Brain microvascular endothelial cell (primary cell): ENCODE measurements around the gene OR3A2.
"Not testable (repeated sequence)": the region's sequence is repeated elsewhere in the genome, so short reads cannot be mapped to it uniquely, and the experiment has no call there.

ENCODE experiments used
- DNase-seq: peaks from one replicate; pipeline ENCODE4 v3.0.0-alpha.2; 2020
- H3K27ac ChIP-seq: fragments of 250-450 bp; sonication (Bioruptor Pico); 2 replicates; pipeline ENCODE4 v1.5.1; 2020; ENCODE audit warnings: mild to moderate bottlenecking, moderate library complexity
- H3K27me3 ChIP-seq: fragments of 250-450 bp; sonication (Bioruptor Pico); replicated peaks from 2 replicates; pipeline ENCODE4 v1.5.1; 2020; ENCODE audit warnings: mild to moderate bottlenecking
- H3K36me3 ChIP-seq: fragments of 250-450 bp; sonication (Bioruptor Pico); replicated peaks from 2 replicates; pipeline ENCODE4 v1.5.1; 2020; ENCODE audit warnings: mild to moderate bottlenecking
- H3K4me3 ChIP-seq: 2 replicates; pipeline ENCODE4 v1.5.1; 2011; ENCODE audit warnings: low read depth, mild to moderate bottlenecking, control low read depth, low read length, moderate library complexity
- in situ Hi-C: cut with HindIII; loops from 2 replicates; pipeline ENCODE4 v1.10.0; 2017; ENCODE audit warnings: low sequenced_read_pairs, low pct_ligation_motif_present
- TF ChIP-seq, protein P1 (sequence below): IDR thresholded peaks from 2 replicates; pipeline ENCODE4 v1.5.1; 2011; ENCODE audit warnings: low read depth, mild to moderate bottlenecking, moderate library complexity, low read length, control low read depth, inconsistent platforms; ENCODE audit errors: missing control alignments

Gene OR3A2

DNA sequence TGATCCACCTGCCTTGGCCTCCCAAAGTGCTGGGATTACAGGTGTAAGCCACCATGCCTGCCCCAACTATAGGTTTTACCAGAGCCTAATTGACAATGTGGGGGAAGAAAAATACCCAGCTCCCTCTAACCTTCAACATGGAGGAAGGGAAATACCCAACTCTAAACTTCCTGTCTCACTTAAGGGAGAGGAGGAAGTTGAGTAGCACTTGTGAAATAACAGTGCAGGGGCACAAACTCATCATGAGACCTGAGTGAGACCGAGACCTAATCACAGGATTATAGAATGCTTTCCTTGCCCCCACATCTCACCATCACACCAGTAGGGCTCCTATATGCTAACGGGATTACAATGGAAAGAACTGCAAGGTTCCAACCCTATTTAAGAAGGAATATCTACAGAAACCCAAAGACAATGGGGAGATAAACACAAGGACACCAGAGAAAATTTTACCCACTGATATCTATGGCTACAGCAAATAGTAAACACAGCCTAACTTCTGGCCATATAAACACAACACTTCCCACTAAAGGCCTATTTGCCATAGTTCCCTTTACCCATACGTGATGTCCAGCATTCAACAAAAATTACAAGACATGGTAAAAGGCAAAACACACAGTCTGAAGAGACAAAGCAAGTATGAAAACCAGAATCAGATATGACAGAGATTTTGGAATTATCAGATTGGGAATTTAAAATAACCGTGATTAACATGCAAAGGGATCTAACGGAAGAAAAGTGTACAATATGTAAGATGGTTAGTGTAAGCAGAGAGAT, 114.8 kb downstream of the OR3A2 start:
- TF ChIP-seq, protein P1, sequence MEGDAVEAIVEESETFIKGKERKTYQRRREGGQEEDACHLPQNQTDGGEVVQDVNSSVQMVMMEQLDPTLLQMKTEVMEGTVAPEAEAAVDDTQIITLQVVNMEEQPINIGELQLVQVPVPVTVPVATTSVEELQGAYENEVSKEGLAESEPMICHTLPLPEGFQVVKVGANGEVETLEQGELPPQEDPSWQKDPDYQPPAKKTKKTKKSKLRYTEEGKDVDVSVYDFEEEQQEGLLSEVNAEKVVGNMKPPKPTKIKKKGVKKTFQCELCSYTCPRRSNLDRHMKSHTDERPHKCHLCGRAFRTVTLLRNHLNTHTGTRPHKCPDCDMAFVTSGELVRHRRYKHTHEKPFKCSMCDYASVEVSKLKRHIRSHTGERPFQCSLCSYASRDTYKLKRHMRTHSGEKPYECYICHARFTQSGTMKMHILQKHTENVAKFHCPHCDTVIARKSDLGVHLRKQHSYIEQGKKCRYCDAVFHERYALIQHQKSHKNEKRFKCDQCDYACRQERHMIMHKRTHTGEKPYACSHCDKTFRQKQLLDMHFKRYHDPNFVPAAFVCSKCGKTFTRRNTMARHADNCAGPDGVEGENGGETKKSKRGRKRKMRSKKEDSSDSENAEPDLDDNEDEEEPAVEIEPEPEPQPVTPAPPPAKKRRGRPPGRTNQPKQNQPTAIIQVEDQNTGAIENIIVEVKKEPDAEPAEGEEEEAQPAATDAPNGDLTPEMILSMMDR, result no peak
- Histone ChIP-seq H3K27ac (no peak overlapping the region), H3K4me3 (no peak overlapping the region), H3K27me3 (no peaks in the 10 kb centered on the region), H3K36me3 (no peaks in the 10 kb centered on the region)
- no peak for DNase-seq
- in situ Hi-C loops, result no loop called here

DNA sequence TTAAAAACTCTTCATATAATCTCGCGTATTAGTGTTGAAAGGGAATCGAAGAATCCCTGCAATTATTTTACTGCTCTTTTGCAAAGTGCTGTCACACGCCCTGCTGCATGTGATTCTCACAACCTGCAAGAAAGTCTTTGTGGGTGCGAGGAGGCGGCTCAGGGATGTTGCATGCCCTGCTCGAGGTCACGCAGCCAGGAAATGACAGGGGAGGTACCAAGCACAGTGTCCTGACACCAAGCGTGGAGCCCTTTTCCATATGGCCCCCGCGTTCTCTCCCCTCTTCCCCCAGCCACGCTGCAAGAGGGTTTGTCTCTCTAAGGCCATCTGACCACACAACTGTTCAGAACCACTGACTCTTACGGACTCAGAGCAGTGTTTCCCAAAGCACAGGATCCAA, 125.5 kb downstream of the OR3A2 start:
- Histone ChIP-seq H3K4me3 (no peak overlapping the region), H3K36me3 (no peaks in the 10 kb centered on the region), H3K27me3 (no peaks in the 10 kb centered on the region), H3K27ac (no peak overlapping the region)
- DNase-seq, result no peak
- in situ Hi-C loops, result no loop called here
- TF ChIP-seq, protein P1, result no peak

DNA sequence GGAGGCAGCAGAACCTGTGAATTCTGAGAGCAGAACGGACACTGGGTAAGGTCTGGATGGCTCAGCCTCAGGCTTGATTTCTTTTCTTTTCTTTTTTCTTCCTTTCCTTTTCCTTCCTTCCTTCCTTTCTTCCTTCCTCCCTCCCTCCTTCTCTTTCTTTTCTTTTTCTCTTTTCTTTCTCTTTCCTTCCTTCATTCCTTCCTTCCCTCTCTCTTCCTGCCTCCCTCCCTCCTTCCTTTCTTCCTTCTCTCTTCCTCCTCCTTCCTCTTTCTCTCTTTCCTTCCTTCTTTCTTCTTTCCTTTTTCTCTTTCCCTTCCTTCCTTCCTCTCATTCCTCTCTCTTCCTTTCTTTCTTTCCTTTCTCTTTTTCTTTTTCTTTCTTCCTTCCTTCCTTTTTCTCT, 125.9 kb downstream of the OR3A2 start:
- no peaks in the 10 kb centered on the region for H3K36me3 ChIP-seq
- no peaks in the 10 kb centered on the region for H3K27me3 ChIP-seq
- no peak overlapping the region for H3K27ac ChIP-seq
- in situ Hi-C loops, result no loop called here
- TF ChIP-seq, protein P1, result no peak
- no peak overlapping the region for H3K4me3 ChIP-seq
- no peak for DNase-seq

DNA sequence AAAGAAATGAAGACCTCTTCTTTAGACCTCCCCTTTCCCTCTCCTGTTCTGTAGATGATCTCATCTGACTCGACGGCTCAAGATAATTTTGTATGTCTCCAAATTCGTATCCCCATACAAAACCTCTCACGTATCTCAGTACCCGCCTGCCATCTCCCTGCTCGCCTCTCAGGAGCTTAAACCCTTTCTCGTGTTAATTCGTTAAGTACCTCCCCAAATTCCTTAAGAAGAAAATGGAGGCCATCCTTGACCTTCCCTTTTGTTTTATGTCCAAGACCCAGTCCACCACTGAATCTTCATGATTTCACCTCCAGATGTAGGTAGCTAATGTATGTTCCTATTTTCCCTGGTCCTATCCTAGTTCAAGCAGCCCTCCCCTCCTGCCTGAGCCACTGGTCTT, 129.5 kb downstream of the OR3A2 start:
- DNase-seq, result no peak
- TF ChIP-seq, protein P1, result no peak
- in situ Hi-C loops, result no loop called here
- Histone ChIP-seq H3K4me3 (no peak overlapping the region), H3K27me3 (no peaks in the 10 kb centered on the region), H3K36me3 (no peaks in the 10 kb centered on the region), H3K27ac (no peak overlapping the region)

DNA sequence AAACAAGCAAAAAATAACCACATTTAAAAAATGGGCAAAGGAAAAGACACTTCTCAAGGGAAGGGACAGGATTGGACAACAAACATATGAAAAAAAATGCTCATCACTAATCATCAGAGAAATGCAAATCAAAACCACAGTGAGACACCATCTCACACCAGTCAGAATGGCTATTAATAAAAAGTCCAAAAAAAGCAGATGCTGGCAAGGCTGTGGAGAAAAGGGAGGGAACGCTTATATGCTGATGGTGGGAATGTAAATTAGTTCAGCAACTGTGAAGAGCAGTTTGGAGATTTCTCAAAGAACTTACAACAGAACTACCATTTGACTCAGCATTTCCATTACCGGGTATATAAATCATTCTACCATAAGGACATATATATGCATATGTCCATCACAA, 137.1 kb downstream of the OR3A2 start:
- H3K27ac ChIP-seq, H3K36me3 ChIP-seq, H3K27me3 ChIP-seq, in situ Hi-C loops, DNase-seq, H3K4me3 ChIP-seq: not testable (repeated sequence)

DNA sequence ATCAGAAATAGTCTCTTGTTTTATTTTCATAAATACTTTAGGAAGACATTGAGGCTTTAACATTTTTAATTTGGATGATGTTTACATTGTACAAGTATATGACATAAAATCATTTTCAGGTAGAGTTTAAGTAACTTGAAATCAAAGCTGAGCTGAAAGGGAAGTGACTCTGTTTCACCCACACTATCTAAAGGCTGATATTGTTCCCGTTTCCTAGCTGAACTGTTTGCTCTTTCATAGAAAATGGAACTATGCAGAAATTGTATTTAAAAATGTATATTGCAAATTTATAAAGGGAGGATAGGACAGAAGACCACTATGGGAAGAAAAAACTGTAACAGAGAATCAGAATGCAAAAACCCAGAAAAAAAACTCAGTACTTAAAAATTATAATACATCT, 141.3 kb downstream of the OR3A2 start:
- H3K4me3 ChIP-seq, H3K27me3 ChIP-seq, H3K27ac ChIP-seq, H3K36me3 ChIP-seq, in situ Hi-C loops, DNase-seq: not testable (repeated sequence)

DNA sequence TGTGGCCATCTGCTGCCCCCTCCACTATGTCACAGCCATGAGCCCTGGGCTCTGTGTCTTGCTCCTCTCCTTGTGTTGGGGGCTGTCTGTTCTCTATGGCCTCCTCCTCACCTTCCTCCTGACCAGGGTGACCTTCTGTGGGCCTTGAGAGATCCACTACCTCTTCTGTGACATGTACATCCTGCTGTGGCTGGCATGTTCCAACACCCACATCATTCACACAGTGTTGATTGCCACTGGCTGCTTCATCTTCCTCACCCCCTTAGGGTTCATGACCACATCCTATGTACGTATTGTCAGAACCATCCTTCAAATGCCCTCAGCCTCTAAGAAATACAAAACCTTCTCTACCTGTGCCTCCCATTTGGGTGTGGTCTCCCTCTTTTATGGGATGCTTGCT, 145.1 kb downstream of the OR3A2 start:
- DNase-seq, in situ Hi-C loops, H3K27me3 ChIP-seq, H3K27ac ChIP-seq, H3K4me3 ChIP-seq, H3K36me3 ChIP-seq: not testable (repeated sequence)

DNA sequence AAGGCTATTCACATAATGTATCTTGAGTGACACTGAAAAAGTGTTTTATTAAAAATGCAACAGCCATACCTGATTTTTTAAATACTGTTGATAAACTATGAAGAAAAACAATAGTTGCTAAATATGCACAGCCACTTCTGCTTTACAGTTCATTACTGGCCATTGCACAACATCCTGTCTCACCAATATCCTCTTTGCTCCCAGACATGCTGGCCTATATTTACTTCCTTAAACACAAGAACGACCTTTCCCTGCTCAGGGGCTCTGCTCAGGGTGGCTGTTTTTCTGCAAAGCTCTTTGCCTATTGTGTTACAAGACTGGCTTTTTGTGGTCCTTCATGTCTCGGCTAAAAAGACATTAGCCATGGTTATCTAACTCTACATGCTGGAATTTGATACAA, 147.4 kb downstream of the OR3A2 start:
- H3K27ac ChIP-seq, H3K27me3 ChIP-seq, DNase-seq, in situ Hi-C loops, H3K4me3 ChIP-seq, H3K36me3 ChIP-seq: not testable (repeated sequence)

DNA sequence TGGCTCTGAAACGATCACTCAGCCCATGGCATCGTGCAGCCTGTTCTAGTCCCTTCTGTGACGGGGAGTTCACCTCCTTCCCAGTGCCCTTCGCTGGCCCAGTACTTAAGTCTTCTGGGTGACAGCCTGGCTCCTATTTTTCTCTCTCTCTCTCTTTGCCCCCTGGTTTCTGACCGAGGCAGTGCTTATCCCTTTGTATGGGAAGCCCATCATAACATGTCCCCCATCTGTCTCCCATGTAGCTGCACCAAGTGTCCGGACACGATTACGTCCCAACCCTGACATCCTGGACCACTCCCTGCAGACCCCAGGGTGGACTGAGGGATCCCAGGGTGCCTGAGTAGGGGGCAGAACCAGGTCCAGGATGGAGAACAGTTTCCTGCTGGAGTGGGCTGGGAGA, 153.8 kb downstream of the OR3A2 start:
- H3K27ac ChIP-seq, H3K4me3 ChIP-seq, DNase-seq, H3K36me3 ChIP-seq, in situ Hi-C loops, H3K27me3 ChIP-seq: not testable (repeated sequence)
